Epithelial cell of umbilical artery (primary cell): ENCODE results near the gene UBR7. TPM values are rescaled to one million over a fixed set of nuclear protein-coding genes. Genes with fewer than 3 reads are reported as not detected.

Experiments used
- total RNA-seq: library from RNA; depleted of rRNA; stranded (reverse); fragments of >200 nt; gene quantifications from 2 replicates; pipeline ENCODE4 v1.2.3, GENCODE V29; 2014

Gene UBR7
- 32.5 and 35.6 TPM in 2 replicates for total RNA-seq

GRCh38 chr14:93206793-93207467 lies at the start of gene UBR7, which contains the start of gene GON7:
TSS of gene UBR7 (plus strand) at chr14:93207256. CDS start at chr14:93207292, 36 bp downstream.
TSS of gene GON7 (minus strand) at chr14:93207065. CDS start at chr14:93207037, 28 bp downstream.

GRCh38 chr14:93184391-93185348 lies 22.4 kb upstream of the UBR7 start, which contains the start of the genes LYSET and MOAP1:
TSS of gene LYSET (plus strand) at chr14:93185317. CDS start at chr14:93185406, 89 bp downstream.
TSS of gene MOAP1 (minus strand) at chr14:93184897. CDS start at chr14:93184242, 655 bp downstream.

Other genes with a start within 250 kb of the UBR7 start
- 12.7 and 24.3 TPM in 2 replicates for gene ITPK1, start 91.3 kb upstream of the UBR7 start, total RNA-seq
- gene MOAP1, start 22.4 kb upstream of the UBR7 start, total RNA-seq = 21.4 and 25.8 TPM in 2 replicates
- 12.7 and 16.3 TPM in 2 replicates for gene LYSET, start 21.9 kb upstream of the UBR7 start, total RNA-seq
- 22.1 and 27.7 TPM in 2 replicates for gene GON7, start 191 bp upstream of the UBR7 start, total RNA-seq
- 23.1 and 27.9 TPM in 2 replicates for gene BTBD7, start 125.8 kb downstream of the UBR7 start, total RNA-seq
- gene COX8C, start 139.9 kb downstream of the UBR7 start, total RNA-seq = not detected in 2 replicates
- under 0.01 TPM in 2 replicates for gene UNC79, start 223.7 kb downstream of the UBR7 start, total RNA-seq